Activated T-cell treated with anti-CD3 and anti-CD28 coated beads, Interleukin-2, amount 50 U/mL, for 4 hours (primary cell): ENCODE results near the gene ZNF618. TPM values are rescaled to one million over a fixed set of nuclear protein-coding genes. Genes with fewer than 3 reads are reported as not detected.

Experiments
- ATAC-seq, 2 donors: fragments of 200-7000 bp; cut with Tn5 transposase; one replicate each; pipeline ENCODE4 v1.10.0; 2021
- DNase-seq: peaks from one replicate; pipeline ENCODE4 v3.0.0-alpha.2; 2020
- H3K27me3 Mint-ChIP-seq: one replicate; pipeline ENCODE4 v1.8.0; 2021; ENCODE audit warnings: low read depth, mixed read lengths
- H3K36me3 Mint-ChIP-seq: one replicate; pipeline ENCODE4 v1.8.0; 2022; ENCODE audit warnings: mixed read lengths; ENCODE audit not compliant: insufficient read depth
- H3K4me1 Mint-ChIP-seq: one replicate; pipeline ENCODE4 v1.8.0; 2021; ENCODE audit warnings: low read depth, mixed read lengths
- H3K4me3 Mint-ChIP-seq: one replicate; pipeline ENCODE4 v1.8.0; 2021; ENCODE audit warnings: mild to moderate bottlenecking, moderate library complexity, mixed read lengths
- H3K9me3 Mint-ChIP-seq: one replicate; pipeline ENCODE4 v1.8.0; 2021; ENCODE audit warnings: mixed read lengths
- total RNA-seq, 3 donors: library from RNA; stranded (reverse); gene quantifications; one replicate each; pipeline ENCODE4 v1.2.1, GENCODE V29; 2021

The ZNF618 gene
- total RNA-seq, 3 donors from 2014 or later, result 0.19 to 0.48 (median 0.21) TPM

DNA sequence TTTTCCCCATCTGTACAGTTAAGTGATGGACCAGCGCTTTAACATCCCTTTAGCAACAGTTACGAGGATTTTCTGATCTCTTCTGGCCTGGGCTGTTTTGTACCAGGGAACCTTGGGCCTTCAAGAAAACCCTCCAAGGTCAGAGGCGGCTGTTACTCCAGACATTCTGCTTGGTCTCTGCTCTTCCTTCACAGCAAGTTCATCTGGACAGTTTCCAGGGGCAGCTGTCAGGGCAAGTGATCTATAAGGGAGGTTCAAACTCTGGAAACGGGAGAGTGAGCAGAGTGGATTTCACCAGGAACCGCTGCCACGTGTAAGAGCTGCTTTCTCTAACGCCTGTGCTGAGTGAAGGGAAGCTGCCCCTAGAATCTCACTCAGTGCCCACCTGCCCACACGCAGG, 36.7 kb downstream of the ZNF618 start:
- no peaks in the 10 kb centered on the region for H3K9me3 Mint-ChIP-seq
- no peak for ATAC-seq

GRCh38 chr9:113913426-113914195, 37.5 kb downstream of the ZNF618 start:
- no peaks in the 10 kb centered on the region for H3K4me1 Mint-ChIP-seq
- no peaks in the 10 kb centered on the region for H3K36me3 Mint-ChIP-seq
- ATAC-seq (no peak), DNase-seq (no peak)
- H3K9me3 Mint-ChIP-seq, result no peaks in the 10 kb centered on the region
- H3K4me3 Mint-ChIP-seq, result no peak overlapping the region
- no peaks in the 10 kb centered on the region for H3K27me3 Mint-ChIP-seq

More for the DNA sequence above, 36.7 kb downstream of the ZNF618 start:
- Mint-ChIP-seq H3K4me1 (no peaks in the 10 kb centered on the region), H3K36me3 (no peaks in the 10 kb centered on the region), H3K4me3 (no peak overlapping the region), H3K27me3 (no peaks in the 10 kb centered on the region)
- DNase-seq, result no peak

DNA sequence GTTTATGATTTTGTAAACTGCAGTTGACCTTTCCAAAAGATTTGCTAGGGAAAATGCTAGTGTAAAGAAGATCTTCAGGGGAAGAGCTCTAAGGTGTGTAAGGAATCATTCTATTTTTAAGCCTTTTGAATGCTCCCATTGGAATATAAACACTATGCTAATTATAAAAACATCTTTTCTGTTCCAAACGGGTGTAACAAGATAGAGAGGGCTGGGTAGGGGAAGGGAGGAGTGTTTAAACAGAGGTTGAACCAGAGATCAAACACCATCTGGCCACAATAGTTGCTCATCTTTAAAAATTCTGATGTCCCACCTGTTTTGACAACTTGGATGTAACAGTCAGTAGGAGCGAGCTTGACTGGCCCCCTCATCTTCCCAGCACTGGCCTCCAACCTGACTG, 38.4 kb downstream of the ZNF618 start:
- Mint-ChIP-seq H3K4me3 (no peak overlapping the region), H3K4me1 (no peaks in the 10 kb centered on the region), H3K9me3 (no peaks in the 10 kb centered on the region), H3K36me3 (no peaks in the 10 kb centered on the region), H3K27me3 (no peaks in the 10 kb centered on the region)
- DNase-seq, result no peak
- ATAC-seq, result no peak

GRCh38 chr9:113915817-113916434, 39.8 kb downstream of the ZNF618 start:
- Mint-ChIP-seq H3K4me3 (no peak overlapping the region), H3K4me1 (no peaks in the 10 kb centered on the region), H3K36me3 (no peaks in the 10 kb centered on the region), H3K27me3 (no peaks in the 10 kb centered on the region), H3K9me3 (no peaks in the 10 kb centered on the region)
- ATAC-seq, result no peak
- DNase-seq, result no peak

GRCh38 chr9:113916931-113917330, 40.8 kb downstream of the ZNF618 start:
- DNase-seq (no peak), ATAC-seq (no peak)
- H3K27me3 Mint-ChIP-seq, result no peaks in the 10 kb centered on the region
- no peaks in the 10 kb centered on the region for H3K4me1 Mint-ChIP-seq
- H3K36me3 Mint-ChIP-seq, result no peaks in the 10 kb centered on the region
- no peak overlapping the region for H3K4me3 Mint-ChIP-seq
- peaks cover under 1% of the 10 kb centered on the region for H3K9me3 Mint-ChIP-seq

DNA sequence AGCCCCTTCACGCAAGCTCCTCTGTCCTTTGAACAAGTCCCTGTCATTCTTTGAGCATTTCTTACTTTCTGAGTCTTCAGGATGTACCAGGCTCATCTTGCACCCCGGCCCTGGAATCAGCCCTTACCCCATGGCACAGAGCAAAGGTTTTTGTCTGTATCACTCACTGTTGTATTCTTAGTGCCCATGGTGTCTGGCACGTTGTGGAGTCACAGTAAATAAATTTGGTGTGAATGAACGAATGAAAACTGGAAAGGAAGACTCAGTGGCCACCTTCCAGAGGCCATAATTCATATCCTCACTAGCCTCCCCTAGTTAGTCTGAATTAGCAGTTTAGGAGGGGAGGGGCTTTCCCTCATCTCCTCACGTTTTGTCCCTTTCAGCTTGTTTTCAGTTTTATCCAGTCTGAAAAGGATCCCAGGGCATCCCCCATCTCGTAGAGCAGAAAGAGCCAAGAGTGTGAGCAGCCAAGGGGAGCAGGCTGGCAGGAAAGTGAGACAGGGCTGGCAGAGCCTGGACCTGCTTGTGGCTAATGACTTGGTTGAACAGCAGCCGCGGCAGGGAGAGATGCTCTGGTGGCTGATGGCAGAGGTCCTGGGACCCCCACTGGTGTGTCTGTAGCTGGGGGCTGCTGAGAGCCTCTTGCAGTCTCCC, 42.7 kb downstream of the ZNF618 start:
- Mint-ChIP-seq H3K9me3 (peaks cover 9% of the 10 kb centered on the region), H3K27me3 (no peaks in the 10 kb centered on the region)
- ATAC-seq, result no peak

DNA sequence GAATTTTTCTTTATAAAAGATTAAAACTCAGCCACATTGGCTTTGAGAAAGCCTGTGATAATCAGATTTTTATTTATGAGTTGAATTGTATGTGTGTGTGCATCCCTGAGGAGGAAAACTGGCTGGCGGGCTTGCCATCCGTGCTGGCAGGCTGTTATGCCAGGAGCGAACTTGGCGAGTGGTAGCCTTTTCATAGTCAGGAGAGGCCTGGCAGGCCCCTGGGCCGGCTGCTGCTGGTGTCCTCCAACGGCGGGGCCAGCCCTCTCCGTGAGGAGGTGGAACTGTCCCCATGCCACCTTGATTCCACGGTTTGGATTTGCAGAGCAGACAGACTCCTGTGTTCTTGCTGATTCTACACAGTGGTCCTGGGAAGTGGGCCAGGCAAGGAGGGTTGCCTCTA, 43.3 kb downstream of the ZNF618 start:
- ATAC-seq, result no peak
- DNase-seq, result no peak
- peaks cover 10% of the 10 kb centered on the region for H3K9me3 Mint-ChIP-seq
- no peaks in the 10 kb centered on the region for H3K27me3 Mint-ChIP-seq
- no peaks in the 10 kb centered on the region for H3K36me3 Mint-ChIP-seq
- no peak overlapping the region for H3K4me3 Mint-ChIP-seq
- H3K4me1 Mint-ChIP-seq, result no peaks in the 10 kb centered on the region

More for the DNA sequence above, 42.7 kb downstream of the ZNF618 start:
- DNase-seq, result no peak
- H3K36me3 Mint-ChIP-seq, result no peaks in the 10 kb centered on the region
- H3K4me1 Mint-ChIP-seq, result no peaks in the 10 kb centered on the region
- H3K4me3 Mint-ChIP-seq, result no peak overlapping the region

DNA sequence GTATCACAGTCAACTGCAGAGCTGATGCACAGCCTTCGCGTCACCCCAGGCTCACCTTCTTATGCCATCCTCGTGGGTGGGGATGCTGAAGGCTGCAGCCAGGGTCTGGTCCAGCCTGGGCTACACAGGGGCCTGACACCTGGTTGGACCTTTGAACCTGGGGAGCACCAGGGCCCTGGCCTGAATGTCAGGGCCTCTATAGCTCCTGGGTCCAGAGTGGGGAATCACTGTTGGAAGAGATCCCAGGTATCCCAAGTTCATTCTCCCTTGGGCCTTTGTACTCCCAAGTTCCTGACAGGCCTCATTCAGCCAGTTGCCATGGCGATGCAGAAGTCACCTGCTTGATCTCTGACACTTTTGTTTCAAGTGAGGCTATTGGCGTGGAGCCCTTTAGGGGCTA, 43.8 kb downstream of the ZNF618 start:
- Mint-ChIP-seq H3K27me3 (no peaks in the 10 kb centered on the region), H3K9me3 (peaks cover 10% of the 10 kb centered on the region), H3K36me3 (no peaks in the 10 kb centered on the region), H3K4me1 (no peaks in the 10 kb centered on the region), H3K4me3 (no peak overlapping the region)
- ATAC-seq (no peak), DNase-seq (no peak)

DNA sequence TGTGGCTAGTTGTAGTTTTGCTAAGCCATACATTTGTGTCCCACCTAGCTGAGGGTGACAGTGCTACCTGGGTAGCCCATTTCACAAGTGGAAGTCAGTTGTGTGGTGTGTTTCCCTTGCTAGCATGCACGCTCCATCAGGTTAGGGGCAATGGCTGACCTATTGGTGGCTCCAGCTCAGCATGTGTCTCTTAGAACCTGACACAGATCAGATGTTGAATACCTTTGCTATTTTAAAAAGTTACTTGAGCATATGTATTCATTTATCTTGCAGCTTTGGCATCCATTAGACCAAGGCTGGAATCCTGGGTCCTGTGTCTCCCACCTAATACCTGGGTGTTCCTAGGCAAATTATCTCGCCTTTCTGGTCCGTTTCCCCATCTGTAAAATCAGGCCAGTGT, 44.8 kb downstream of the ZNF618 start:
- DNase-seq (no peak), ATAC-seq (no peak)
- Mint-ChIP-seq H3K4me1 (no peaks in the 10 kb centered on the region), H3K9me3 (peaks cover 10% of the 10 kb centered on the region), H3K4me3 (no peak overlapping the region), H3K36me3 (no peaks in the 10 kb centered on the region), H3K27me3 (no peaks in the 10 kb centered on the region)

- ATAC-seq (no peak), DNase-seq (no peak)
- Mint-ChIP-seq H3K9me3 (peaks cover 13% of the 10 kb centered on the region), H3K4me1 (no peaks in the 10 kb centered on the region), H3K36me3 (no peaks in the 10 kb centered on the region), H3K27me3 (peaks cover 3% of the 10 kb centered on the region), H3K4me3 (no peak overlapping the region)
Measured at GRCh38 chr9:113921396-113921925, 45.4 kb downstream of the ZNF618 start.

GRCh38 chr9:113922160-113922559, 46.1 kb downstream of the ZNF618 start:
- H3K27me3 Mint-ChIP-seq, result peaks cover 4% of the 10 kb centered on the region
- peaks cover 15% of the 10 kb centered on the region for H3K9me3 Mint-ChIP-seq
- no peaks in the 10 kb centered on the region for H3K36me3 Mint-ChIP-seq
- no peak for DNase-seq
- no peaks in the 10 kb centered on the region for H3K4me1 Mint-ChIP-seq
- ATAC-seq, result no peak
- H3K4me3 Mint-ChIP-seq, result no peak overlapping the region

- Mint-ChIP-seq H3K4me3 (no peak overlapping the region), H3K36me3 (no peaks in the 10 kb centered on the region), H3K27me3 (peaks cover 4% of the 10 kb centered on the region), H3K4me1 (no peaks in the 10 kb centered on the region), H3K9me3 (peaks cover 28% of the 10 kb centered on the region)
- no peak for DNase-seq
- ATAC-seq, result no peak
Measured at GRCh38 chr9:113926211-113926610, 50.1 kb downstream of the ZNF618 start.

DNA sequence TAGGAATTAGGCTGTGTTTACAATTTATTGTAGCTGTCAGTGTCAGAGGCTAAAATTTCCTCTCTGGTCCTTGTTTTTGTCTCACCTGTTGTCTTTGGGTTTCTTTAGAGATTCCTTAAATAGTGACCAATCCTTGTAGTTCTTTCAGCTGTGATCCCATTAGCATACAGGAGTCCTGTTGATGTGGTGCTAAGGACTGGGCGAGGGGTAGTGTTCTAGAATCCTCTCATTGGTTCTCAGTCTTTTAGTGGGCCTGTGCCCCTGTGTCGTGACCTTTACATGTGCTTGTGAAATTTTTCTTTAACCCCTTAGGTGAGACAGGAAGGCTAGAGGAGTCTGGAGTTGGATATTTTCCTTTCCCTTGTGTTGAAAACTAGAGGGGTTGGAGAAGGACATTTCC, 51.2 kb downstream of the ZNF618 start:
- DNase-seq, result no peak
- H3K36me3 Mint-ChIP-seq, result no peaks in the 10 kb centered on the region
- no peak for ATAC-seq

DNA sequence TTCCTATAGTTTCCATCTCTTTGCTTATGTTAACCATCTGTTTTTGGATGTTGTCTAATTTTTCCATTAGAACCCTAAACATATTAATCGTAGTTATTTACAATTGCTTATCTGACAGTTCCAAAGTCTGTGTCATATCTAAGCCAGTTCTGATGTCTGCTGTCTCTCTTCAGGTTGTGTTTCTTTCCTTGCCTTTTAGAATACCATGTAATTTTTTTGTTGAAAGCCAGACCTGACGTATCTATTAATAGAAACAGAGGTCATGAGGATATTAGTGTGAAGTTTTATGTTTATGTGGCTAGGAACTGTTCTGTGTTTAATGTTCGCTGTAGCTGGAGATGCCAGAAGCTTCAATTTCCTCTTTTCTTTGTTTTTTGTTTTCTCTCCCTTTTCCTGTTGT, 52.2 kb downstream of the ZNF618 start:
- Mint-ChIP-seq H3K4me1 (no peaks in the 10 kb centered on the region), H3K36me3 (no peaks in the 10 kb centered on the region), H3K9me3 (peaks cover 22% of the 10 kb centered on the region), H3K27me3 (peaks cover 4% of the 10 kb centered on the region), H3K4me3 (no peak overlapping the region)
- ATAC-seq (no peak), DNase-seq (no peak)

More for the DNA sequence above, 51.2 kb downstream of the ZNF618 start:
- peaks cover 25% of the 10 kb centered on the region for H3K9me3 Mint-ChIP-seq
- no peaks in the 10 kb centered on the region for H3K4me1 Mint-ChIP-seq
- peaks cover 4% of the 10 kb centered on the region for H3K27me3 Mint-ChIP-seq
- H3K4me3 Mint-ChIP-seq, result no peak overlapping the region
